HCT116 (cell line): ENCODE measurements around the gene TMEM234.

Experiments
- CTCF ChIP-seq, 3 experiments: fragments of 200-600 bp in 1 of 3; sonication (generic) in 1 of 3; IDR thresholded peaks in 2 of 3; conservative IDR thresholded peaks in 1 of 3; 2 replicates each; pipeline ENCODE4 v1.5.1; 2012 to 2017; ENCODE audit warnings: low read depth in 2 of 3, low read length in 2 of 3, antibody characterized with exemption in 1 of 3, borderline replicate concordance in 1 of 3, control low read depth in 1 of 3, mild to moderate bottlenecking in 1 of 3, mixed read lengths in 1 of 3, mixed run types in 1 of 3, moderate library complexity in 1 of 3; ENCODE audit not compliant: insufficient read depth in 1 of 3
- RAD21 ChIP-seq: IDR thresholded peaks from 2 replicates; pipeline ENCODE4 v1.6.1; 2012; ENCODE audit warnings: low read depth, mild to moderate bottlenecking

GRCh38 chr1:32242341-32242851, 20.2 kb upstream of the TMEM234 start:
- no peak for TF ChIP-seq RAD21
- TF ChIP-seq CTCF (IDR thresholded peaks at IDR 0.05 in 2 of 3, conservative IDR thresholded peaks at IDR 0.05 in 1 of 3; ENCODE audit: borderline replicate concordance in 1 of 3, insufficient read depth in 1 of 3, low read depth in 2 of 3, low read length in 2 of 3) = no peak
